Transverse colon (tissue), 3 donors: ENCODE measurements around the gene KBTBD7.

ENCODE experiments used
- CTCF ChIP-seq, 5 experiments: fragments of 200-600 bp in 3 of 5; fragments of 450-650 bp in 2 of 5; sonication (generic) in 3 of 5; IDR thresholded peaks; 1 replicate in 2 of 5; 2 replicates in 3 of 5; pipeline ENCODE4 v1.5.1; 2016 to 2017; ENCODE audit warnings: antibody characterized with exemption in 5 of 5, inconsistent platforms in 3 of 5, mild to moderate bottlenecking in 2 of 5, moderate library complexity in 1 of 5
- POLR2A ChIP-seq: fragments of 450-650 bp; IDR thresholded peaks from one replicate; pipeline ENCODE4 v1.6.1; 2016; ENCODE audit warnings: antibody characterized with exemption, mild to moderate bottlenecking, moderate library complexity

GRCh38 chr13:41193919-41194824 is at the start of gene KBTBD7:
- TF ChIP-seq CTCF (IDR thresholded peaks at IDR 0.05) (no peak), POLR2A (peak; percentile 65)
